HL-60 (cell line): ENCODE results near the gene ASIC3.
A peak's percentile ranks its signal among the peaks of the same experiment; 100 is the strongest.

Experiments used
- DNase-seq, 2 experiments: peaks; one replicate each; pipeline ENCODE4 v3.0.0-alpha.2; 2010 to 2020; ENCODE audit warnings: low read depth in 1 of 2, low spot score in 1 of 2
- H3K27ac ChIP-seq: fragments of 250-450 bp; sonication (Bioruptor Pico); replicated peaks from 2 replicates; pipeline ENCODE4 v1.5.1; 2020; ENCODE audit warnings: mild to moderate bottlenecking, moderate library complexity
- H3K27me3 ChIP-seq: fragments of 250-450 bp; sonication (Bioruptor Pico); 2 replicates; pipeline ENCODE4 v1.5.1; 2021; ENCODE audit warnings: mild to moderate bottlenecking, moderate library complexity; ENCODE audit not compliant: insufficient read depth, poor library complexity, severe bottlenecking
- H3K4me3 ChIP-seq: replicated peaks from 2 replicates; pipeline ENCODE4 v1.5.1; 2011; ENCODE audit warnings: mild to moderate bottlenecking, control low read depth, low read length; ENCODE audit not compliant: insufficient read depth
- CTCF ChIP-seq: IDR thresholded peaks from one replicate; pipeline ENCODE4 v1.5.1; 2011; ENCODE audit warnings: low read length, control low read depth, inconsistent platforms; ENCODE audit not compliant: insufficient read depth
- POLR2AphosphoS5 ChIP-seq: IDR thresholded peaks from 2 replicates; pipeline ENCODE4 v1.6.1; 2012; ENCODE audit warnings: low read depth
- REST ChIP-seq: IDR thresholded peaks from 2 replicates; pipeline ENCODE4 v1.6.1; 2012; ENCODE audit warnings: low read depth; ENCODE audit not compliant: insufficient replicate concordance
- SPI1 ChIP-seq: IDR thresholded peaks from 2 replicates; pipeline ENCODE4 v1.6.1; 2012; ENCODE audit warnings: low read depth, mild to moderate bottlenecking, borderline replicate concordance

The ASIC3 gene

GRCh38 chr7:151000897-151001495, 47.3 kb upstream of the ASIC3 start:
- Histone ChIP-seq H3K4me3 (no peak overlapping the region), H3K27me3 (no peaks in the 10 kb centered on the region), H3K27ac (no peak overlapping the region)
- no peak for DNase-seq
- TF ChIP-seq CTCF (no peak), POLR2AphosphoS5 (0 out of 2 replicates have a peak, but pooled peaks have one; percentile 26)

- TF ChIP-seq POLR2AphosphoS5 (no peak), CTCF (no peak)
- DNase-seq: no peak
- Histone ChIP-seq H3K27me3 (no peaks in the 10 kb centered on the region), H3K4me3 (no peak overlapping the region), H3K27ac (no peak overlapping the region)
These were observed 46.8 kb upstream of the ASIC3 start for GRCh38 chr7:151001546-151001945.

- Histone ChIP-seq H3K4me3 (no peak overlapping the region), H3K27me3 (no peaks in the 10 kb centered on the region), H3K27ac (no peak overlapping the region)
- no peak for DNase-seq
- TF ChIP-seq SPI1 (no peak), CTCF (no peak)
These were observed 44.8 kb upstream of the ASIC3 start for GRCh38 chr7:151003572-151003971.

GRCh38 chr7:151005566-151005965, 42.8 kb upstream of the ASIC3 start:
- Histone ChIP-seq H3K27ac (no peak overlapping the region), H3K4me3 (no peak overlapping the region), H3K27me3 (no peaks in the 10 kb centered on the region)
- no peak for TF ChIP-seq POLR2AphosphoS5
- TF ChIP-seq SPI1: no peak
- no peak for TF ChIP-seq CTCF
- no peak for TF ChIP-seq REST
- no peak for DNase-seq
